Measurements from ENCODE around the gene TLE4.

GRCh38 chr9:79568337-79569101 lies 3.2 kb upstream of the TLE4 start:
- TF ChIP-seq CTCF (IDR thresholded peaks at IDR 0.05) (no peak), EP300 (IDR thresholded peaks at IDR 0.05) (no peak), POLR2A (IDR thresholded peaks at IDR 0.05) (no peak)

All from stomach (tissue), 4 donors.